ENCODE results near the gene DNAI7.

DNA sequence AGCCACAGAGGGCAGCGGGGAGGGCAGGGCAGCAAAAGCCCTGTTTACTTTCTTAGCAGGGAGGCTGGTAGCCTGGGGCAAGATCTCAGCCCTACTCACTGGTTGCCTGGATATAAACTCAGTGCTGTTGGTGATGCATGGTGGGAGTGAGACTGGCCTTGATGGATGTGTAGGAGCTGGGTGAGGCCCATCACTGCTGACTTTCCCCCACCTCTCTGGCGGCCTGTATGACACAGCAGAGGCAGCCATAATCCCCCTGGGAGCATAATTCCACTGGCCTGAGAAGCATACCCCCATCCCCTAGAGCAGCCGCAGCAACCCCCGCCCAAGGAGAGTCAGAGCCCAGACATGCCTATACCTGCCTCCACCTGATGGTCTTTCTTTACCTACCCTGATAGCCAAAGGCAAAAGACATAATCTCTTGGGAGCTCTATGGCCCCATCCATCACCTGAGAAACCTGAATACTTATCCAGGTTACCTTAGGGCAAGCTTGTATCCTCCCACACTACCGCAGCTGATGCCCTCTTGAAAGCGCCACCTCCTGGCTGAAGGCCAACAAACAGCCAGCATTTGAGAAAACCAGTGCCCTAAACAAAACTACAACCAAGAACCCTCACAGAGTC, 59.3 kb downstream of the DNAI7 start:
- no peak for TF ChIP-seq ZFX (IDR thresholded peaks at IDR 0.05; ENCODE audit: borderline replicate concordance)
- TF ChIP-seq, protein P1, sequence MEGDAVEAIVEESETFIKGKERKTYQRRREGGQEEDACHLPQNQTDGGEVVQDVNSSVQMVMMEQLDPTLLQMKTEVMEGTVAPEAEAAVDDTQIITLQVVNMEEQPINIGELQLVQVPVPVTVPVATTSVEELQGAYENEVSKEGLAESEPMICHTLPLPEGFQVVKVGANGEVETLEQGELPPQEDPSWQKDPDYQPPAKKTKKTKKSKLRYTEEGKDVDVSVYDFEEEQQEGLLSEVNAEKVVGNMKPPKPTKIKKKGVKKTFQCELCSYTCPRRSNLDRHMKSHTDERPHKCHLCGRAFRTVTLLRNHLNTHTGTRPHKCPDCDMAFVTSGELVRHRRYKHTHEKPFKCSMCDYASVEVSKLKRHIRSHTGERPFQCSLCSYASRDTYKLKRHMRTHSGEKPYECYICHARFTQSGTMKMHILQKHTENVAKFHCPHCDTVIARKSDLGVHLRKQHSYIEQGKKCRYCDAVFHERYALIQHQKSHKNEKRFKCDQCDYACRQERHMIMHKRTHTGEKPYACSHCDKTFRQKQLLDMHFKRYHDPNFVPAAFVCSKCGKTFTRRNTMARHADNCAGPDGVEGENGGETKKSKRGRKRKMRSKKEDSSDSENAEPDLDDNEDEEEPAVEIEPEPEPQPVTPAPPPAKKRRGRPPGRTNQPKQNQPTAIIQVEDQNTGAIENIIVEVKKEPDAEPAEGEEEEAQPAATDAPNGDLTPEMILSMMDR (IDR thresholded peaks at IDR 0.05): peak; percentile 30; the same call in 1 of the 2 replicates
